HG03135 (cell line): ENCODE results near the gene PDK1.
"Not testable (repeated sequence)": the region's sequence is repeated elsewhere in the genome, so short reads cannot be mapped to it uniquely, and the experiment has no call there.

ENCODE experiments used
- ATAC-seq: cut with Tn5 transposase; IDR thresholded peaks from one replicate; pipeline ENCODE4 v1.9.1; 2021; ENCODE audit warnings: mild to moderate bottlenecking, moderate library complexity; ENCODE audit not compliant: unreplicated experiment

The PDK1 gene

DNA sequence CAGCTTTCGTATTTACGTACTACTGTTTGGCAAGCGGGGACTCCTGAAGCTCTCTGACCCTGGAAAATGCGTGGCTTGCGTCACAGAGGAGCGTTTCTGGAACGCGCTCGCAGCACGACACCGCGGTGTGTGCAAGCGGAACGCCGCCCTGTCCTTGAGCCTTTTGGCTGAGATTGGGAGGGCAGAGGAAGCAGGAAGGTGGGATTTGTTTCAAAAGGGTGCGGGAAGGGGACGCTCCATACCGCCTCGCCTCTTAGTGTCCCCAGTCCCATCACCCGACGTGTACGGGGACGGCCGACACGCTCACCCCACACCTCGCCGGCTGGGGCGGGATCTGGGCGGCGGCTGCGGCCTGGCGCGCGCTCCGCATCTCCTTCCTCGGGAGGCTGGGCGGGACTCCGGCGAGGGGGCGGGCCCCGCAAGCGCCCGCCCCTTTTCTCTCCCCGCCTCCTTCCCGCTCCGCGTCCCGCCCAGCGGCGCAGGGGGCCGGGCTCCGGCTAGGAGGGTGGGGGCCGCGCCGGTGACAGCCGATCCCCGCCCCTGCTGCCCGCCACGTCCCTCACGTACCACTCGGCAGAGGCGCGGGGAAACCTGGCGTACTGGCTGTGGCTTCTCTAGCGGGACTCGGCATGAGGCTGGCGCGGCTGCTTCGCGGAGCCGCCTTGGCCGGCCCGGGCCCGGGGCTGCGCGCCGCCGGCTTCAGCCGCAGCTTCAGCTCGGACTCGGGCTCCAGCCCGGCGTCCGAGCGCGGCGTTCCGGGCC lies at the start of gene PDK1:
Gene PDK1 (plus strand): TSS at position 569 of the 762 bp plus-strand sequence. CDS start 61 bp downstream, at position 630.
- ATAC-seq, result peak; percentile 92

GRCh38 chr2:172507199-172507598 lies 48.7 kb upstream of the PDK1 start:
- no peak for ATAC-seq

DNA sequence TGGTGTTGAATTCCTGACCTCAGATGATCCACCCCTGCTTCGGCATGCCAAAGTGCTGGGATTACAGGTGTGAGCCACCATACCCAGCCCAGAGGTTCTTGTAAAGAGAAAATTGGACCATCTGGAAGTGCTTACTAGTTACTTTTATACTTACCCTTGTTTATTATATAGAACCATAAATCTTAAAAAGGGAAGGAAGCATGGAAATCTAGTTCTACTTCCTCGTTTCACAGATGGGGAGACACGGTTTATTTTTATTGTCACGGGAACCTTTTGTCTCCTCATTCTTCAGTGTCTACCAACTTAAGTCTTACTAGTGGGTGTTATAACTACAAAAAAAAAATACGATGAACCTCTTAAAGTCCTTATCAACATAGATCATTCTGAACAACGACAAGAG lies 45.8 kb upstream of the PDK1 start:
- ATAC-seq, result no peak

GRCh38 chr2:172510548-172510947 lies 45.3 kb upstream of the PDK1 start:
- no peak for ATAC-seq

GRCh38 chr2:172512810-172513523 lies 42.9 kb upstream of the PDK1 start:
- no peak for ATAC-seq

- no peak for ATAC-seq
Observed at GRCh38 chr2:172513524-172513900, 42.4 kb upstream of the PDK1 start.

GRCh38 chr2:172513935-172514586 lies 41.8 kb upstream of the PDK1 start:
- ATAC-seq, result no peak

DNA sequence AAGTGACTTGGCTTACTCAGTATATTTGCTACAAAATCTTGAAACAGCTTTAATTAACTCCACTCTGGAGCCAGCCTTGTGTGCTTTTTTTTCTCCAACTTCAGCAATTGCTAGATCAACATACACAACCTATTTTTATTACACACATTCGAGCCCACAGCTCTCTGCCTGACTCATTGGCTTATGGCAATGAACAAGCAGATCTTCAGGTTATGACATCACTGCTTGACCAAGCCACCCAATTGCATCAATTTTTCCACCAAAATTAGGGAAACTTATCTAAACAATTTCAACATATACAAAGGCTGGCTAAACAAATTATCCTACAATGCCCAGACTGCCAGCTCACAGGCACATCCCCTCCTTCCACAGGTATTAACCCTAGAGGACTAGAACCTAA lies 39.6 kb upstream of the PDK1 start:
- ATAC-seq, result no peak

DNA sequence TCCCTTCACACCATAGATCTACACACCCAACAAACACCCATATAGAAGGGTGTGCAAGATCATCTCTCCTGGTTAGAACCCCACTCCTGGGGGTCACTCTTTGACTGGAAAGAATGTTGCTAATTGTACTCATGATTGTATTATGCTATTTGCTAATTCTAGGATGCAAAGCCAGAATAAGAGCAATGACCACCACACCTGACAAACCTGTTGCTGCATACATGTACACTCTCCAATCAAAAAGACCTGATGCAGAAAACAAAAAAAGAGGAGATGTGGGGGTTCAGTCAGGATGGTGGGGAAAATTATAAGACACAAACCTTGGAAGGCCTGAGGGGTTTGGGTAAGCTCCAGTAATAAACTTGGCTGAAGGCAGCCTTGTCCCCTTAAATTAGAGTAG lies 36.9 kb upstream of the PDK1 start:
- no peak for ATAC-seq

GRCh38 chr2:172525601-172526000 lies 30.3 kb upstream of the PDK1 start:
- no peak for ATAC-seq

DNA sequence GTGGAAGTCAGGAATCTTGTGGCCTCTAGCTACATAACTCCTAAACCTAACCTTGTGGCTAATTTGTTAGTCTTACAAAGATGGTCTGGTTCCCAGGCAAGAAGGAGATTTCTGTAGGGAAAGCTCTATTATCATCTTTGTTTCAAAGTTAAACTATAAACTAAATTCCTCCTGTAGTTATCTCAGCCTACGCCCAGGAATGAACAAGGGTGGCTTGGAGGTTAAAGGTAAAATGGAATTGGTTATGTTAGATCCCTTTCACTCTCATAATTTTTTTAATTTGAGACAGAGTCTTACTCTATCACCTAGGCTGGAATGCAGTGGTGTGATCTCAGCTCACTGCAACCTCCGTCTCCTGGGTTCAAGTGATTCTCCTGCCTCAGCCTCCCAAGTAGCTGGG lies 24.6 kb upstream of the PDK1 start:
- ATAC-seq, result no peak

DNA sequence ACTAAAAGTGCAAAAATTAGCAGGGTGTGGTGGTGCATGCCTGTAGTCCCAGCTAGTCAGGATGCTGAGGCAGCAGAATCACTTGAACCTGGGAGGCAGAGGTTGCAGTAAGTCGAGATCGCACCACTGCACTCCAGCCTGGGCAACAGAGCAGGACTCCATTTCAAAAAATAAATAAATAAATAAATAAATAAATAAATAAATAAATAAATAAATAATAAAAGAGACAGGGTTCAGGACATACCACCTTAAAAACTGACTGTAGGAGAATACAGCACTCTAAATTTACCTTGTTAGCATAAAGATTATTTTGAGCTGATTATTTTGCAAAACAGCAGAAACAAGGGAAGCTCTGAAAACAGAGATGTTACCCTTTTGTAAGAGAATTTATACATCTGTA lies 23.4 kb upstream of the PDK1 start:
- ATAC-seq, result not testable (repeated sequence)

GRCh38 chr2:172533687-172534086 lies 22.2 kb upstream of the PDK1 start:
- ATAC-seq, result no peak

- no peak for ATAC-seq
Observed at GRCh38 chr2:172535119-172535518, 20.8 kb upstream of the PDK1 start.

DNA sequence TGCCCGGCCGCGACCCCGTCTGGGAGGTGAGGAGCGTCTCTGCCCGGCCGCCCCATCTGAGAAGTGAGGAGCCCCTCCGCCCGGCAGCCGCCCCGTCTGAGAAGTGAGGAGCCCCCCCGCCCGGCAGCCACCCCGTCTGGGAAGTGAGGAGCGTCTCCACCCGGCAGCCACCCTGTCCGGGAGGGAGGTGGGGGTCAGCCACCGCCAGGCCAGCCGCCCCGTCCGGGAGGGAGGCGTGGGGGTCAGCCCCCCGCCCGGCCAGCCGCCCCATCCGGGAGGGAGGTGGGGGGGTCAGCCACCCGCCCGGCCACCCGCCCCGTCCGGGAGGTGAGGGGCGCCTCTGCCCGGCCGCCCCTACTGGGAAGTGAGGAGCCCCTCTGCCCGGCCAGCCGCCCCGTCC lies 18.0 kb upstream of the PDK1 start:
- not testable (repeated sequence) for ATAC-seq

DNA sequence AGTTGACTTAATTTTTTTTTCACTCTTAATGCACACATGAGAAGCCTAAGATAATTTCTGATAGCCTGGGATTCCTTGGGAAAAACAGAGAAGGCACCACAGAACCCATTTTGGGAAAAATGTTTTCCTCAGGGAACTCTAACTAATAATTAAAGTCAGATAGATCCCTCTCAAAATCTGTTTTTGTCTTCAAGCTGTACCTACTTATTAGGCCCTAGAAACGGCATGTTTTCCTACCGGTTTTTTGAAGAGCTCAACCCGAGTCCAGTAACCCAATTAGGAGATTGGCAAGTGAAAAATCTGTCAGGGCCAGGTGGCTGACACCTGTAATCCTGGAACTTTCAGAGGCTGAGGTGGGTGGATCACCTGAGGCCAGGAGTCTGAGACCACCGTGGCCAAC lies 16.1 kb upstream of the PDK1 start:
- ATAC-seq, result no peak

- ATAC-seq, result no peak
Observed at GRCh38 chr2:172540421-172540820, 15.5 kb upstream of the PDK1 start.

GRCh38 chr2:172545408-172546075 lies 10.3 kb upstream of the PDK1 start:
- no peak for ATAC-seq

- ATAC-seq, result no peak
Observed at GRCh38 chr2:172549131-172549530, 6.8 kb upstream of the PDK1 start.

DNA sequence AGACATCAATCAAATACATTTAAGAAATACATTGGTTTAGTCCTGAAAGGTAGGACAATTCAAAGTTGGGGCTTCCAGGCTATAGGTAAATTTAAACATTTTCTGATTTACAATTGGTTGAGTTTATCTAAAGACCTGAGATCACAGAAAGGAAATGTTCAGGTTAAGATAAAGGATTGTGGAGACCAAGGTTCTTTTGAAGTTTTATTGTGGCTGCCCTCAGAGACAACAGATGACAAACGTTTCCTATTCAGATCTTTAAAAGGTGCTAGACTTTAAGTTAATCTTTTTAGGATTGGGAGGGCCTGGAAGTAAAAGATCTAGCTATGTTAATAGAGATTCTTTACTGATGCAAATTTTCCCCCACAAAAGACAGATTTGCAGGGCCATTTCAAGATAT lies 6.1 kb upstream of the PDK1 start:
- not testable (repeated sequence) for ATAC-seq

- no peak for ATAC-seq
Observed at GRCh38 chr2:172550419-172550818, 5.5 kb upstream of the PDK1 start.
